GM18526 (cell line): ENCODE results near the gene RPS28.

Experiments used
- POLR2A ChIP-seq: IDR thresholded peaks from 3 replicates; pipeline ENCODE4 v1.6.1; 2011; ENCODE audit not compliant: insufficient read length; ENCODE audit errors: extremely low read depth

Gene RPS28

DNA sequence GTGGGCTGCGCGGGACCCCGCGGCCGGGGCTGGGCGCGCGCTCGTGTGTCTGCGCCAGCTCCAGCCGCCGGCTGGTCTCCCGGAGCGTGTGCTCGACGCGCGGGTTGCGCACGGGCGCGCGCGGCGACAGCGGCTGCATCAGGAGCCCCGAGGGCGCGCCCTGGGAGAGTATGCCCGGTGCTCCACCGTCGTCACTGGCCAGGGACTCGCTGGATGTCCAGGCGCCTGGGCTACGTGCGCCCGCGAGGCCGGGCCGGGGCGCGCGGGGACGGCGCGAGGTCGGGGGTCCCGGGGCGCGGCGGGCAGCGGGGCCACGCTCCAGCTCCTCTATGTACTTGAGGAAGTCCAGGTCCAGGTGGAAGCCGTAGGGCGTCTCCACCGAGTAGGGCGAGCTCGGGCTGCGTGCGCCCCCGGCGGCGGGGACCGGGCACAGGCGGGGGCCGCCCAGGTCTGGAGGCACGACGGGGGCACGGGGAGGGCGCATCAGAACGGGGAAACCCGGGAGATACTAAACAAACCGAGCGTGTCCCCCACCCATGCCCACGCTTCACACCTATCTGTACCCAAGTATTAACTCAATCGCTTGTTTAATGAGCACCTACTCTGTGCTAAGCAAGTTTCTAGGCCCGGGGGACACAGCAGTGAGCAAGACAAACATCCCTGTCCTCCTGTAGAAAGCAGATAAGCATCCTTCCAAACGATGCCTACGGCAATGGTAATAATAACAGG lies 14.2 kb downstream of the RPS28 start:
- no peak for TF ChIP-seq POLR2A

DNA sequence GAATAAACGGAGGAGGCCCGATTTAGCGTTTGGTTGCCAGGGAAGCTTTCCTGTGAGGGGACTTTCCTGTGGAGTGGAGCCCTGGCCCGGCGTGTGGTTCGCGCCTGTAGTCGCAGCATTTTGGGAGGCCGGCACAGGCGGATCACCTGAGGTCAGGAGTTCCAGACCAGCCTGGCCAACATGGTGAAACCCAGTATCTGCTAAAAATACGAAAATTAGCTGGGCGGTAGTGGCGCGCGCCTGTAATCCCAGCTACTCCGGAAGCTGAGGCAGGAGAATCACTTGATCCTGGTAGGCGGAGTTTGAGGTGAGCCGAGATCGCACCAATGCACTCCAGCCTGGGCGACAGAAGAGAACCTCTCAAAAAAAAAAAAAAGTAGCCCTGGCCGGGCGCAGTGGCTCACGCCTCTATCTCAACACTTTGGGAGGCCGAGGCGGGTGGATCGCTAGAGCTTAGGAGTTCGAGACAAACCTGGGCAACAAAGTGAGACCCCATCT lies 14.8 kb downstream of the RPS28 start:
- no peak for TF ChIP-seq POLR2A

DNA sequence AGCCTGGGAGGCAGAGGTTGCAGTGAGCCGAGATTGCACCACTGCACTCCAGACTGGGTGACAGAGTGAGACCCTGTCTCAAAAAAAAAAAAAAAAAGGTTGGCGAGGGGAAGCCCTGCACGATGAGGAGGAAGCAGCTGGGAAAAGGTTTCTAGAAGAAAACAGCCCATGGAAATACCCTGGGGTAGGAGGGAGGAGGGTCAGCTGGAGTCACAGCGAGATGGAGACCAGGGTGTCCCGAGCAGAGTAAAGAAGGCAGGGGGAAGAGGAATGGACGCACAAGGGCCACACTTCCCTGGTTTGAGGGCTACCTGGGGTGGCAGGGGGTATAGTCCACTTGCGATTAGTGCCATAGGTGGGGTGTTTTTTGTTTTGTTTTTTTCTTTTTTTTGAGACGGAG lies 15.4 kb downstream of the RPS28 start:
- no peak for TF ChIP-seq POLR2A

DNA sequence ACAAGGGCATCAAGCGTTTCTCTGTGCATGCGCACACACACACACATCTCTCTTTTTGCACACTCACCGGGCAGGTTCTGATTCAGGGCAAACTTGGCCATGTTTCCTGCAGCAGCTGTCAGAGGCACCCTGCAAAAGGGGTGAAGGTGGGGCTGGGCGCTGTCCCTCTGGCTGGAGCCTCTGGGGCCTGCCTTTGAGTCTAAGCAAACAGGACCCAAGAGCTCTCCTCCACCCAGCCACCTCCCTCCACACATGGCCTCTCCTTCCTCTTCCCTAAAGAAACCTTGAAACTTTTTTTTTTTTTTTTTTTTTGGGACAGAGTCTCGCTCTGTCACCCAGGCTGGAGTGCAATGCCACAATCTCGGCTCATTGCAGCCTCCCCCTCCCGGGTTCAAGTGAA lies 16.4 kb downstream of the RPS28 start:
- TF ChIP-seq POLR2A, result no peak

DNA sequence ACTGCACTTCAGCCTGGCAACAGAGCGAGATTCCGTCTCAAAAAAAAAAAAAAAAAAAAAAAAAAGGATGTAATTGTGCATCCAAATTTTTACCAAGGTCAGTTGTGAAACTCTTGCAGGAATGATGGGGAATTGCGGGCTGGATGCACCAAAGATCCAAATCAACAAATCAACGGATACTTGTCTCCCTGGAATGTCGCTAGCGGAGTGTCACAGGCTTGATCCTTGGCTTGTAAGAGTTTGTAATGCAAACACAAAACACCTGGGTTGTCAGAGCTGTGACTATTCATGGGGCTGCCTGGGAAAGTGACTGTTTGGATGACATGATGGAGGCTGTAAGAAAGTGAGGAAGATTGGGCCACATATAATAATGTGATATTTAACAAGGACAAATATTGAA lies 17.5 kb downstream of the RPS28 start:
- no peak for TF ChIP-seq POLR2A

DNA sequence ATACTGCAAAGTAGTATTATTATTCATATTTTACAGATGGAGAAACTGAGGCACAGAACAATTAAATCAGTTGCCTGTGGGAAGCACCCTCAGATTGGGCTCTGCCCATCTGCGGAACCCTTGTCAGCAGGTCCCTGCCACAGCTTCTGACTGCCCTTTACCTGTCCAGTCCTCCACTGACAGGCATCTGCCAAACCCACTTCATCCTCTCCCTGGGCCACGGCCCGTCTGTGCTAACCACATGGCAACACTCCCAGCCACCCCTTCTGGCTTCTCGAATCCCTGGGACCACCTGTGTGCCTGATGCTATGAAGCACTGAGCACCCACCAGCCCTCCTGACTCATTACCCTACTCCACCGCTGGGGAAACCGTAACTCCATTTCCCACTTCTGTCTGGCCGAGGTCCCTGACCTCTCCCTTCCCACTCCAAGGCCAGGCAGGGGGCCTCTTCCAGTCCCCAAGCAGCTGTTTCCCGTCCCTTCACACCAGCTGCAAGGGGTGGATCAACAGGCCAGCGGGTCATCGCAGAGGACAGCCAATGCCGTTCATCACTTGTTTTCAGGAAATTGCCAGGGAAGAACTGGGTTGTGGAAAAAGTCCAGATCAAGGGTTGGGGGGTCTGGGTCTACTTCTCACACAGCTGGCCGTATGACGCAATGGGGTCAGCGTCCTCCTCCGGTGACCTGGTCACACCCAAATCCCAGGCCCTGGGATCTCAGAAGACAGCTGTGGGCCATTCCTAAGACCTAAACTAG lies 19.2 kb downstream of the RPS28 start:
- TF ChIP-seq POLR2A, result no peak

DNA sequence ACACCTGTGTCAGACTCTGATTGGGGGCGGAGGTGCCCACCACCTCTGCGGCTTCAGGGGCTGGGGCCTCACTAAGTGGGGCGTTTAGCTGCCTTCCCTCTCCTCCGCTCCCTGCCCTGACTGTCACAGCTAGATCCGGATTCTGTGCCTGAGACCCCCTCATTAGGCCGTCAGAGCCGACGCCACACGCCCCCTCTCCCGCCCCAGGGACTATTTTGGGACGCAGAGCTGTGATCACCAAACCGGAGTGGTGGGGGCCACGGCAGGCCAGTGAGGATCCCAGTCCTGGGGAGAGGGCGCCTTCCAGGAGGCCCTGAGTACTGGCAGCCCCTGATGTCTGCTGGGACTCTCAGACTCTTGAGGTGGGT lies 21.0 kb downstream of the RPS28 start:
- TF ChIP-seq POLR2A, result no peak

DNA sequence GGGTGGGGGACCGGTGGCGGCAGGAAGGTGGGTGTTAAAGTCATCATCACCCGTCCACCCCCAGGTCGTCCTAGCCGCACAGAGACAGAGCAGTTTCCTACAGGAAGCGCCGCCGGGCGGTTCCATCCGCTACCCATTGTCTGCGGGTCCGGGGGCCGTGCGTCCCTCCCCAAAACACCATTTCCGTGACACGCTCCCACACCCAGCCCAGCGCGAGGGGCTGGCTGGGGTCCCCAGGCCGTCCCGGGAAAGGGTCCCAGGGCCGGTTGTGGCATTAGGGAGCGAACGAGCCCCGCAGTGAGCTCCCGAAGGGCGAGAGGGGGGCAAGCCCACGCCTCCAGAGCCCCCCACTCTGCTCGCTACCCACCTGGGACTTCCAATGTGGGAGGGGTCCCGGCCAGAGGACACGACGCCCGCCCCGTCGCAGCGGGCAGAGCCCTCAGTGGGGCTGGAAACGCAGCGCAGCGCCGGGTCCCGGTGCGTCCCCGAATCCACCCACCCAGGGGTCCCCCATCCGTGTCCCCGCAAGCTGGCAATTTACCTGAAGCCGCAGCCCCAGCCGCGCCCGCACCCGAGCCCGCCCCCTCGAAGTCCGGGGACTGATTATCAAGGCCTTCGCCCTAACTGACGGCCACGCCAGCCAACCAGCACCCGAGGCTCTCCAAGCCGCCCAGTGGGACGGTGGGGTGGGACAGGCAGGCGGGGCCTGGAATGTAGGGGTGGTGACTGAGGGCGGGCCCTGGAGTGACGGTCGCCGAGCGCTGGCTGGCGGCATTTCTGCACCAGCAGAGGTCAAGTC lies 21.6 kb downstream of the RPS28 start, which contains the start of gene KANK3:
KANK3 (minus strand) TSS at position 579 of the 799 bp plus-strand sequence. CDS start 5,434 bp downstream, outside the sequence.
- TF ChIP-seq POLR2A, result no peak

DNA sequence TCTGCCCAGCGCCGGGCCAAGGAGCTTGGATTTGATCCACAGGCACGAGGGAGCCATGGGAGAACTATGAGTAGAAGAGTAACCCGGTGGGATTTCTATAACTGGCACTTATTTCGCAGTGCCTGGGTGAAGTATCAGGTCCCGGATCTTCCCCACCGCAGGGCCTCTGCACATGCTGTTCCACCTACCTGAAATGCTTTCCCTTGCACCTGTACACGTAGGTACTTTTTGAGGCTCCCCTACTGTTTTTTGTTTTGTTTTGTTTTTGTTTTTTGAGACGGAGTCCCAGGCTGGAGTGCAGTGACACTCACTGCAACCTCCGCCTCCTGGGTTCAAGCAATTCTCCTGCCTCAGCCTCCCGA lies 22.2 kb downstream of the RPS28 start:
- no peak for TF ChIP-seq POLR2A

DNA sequence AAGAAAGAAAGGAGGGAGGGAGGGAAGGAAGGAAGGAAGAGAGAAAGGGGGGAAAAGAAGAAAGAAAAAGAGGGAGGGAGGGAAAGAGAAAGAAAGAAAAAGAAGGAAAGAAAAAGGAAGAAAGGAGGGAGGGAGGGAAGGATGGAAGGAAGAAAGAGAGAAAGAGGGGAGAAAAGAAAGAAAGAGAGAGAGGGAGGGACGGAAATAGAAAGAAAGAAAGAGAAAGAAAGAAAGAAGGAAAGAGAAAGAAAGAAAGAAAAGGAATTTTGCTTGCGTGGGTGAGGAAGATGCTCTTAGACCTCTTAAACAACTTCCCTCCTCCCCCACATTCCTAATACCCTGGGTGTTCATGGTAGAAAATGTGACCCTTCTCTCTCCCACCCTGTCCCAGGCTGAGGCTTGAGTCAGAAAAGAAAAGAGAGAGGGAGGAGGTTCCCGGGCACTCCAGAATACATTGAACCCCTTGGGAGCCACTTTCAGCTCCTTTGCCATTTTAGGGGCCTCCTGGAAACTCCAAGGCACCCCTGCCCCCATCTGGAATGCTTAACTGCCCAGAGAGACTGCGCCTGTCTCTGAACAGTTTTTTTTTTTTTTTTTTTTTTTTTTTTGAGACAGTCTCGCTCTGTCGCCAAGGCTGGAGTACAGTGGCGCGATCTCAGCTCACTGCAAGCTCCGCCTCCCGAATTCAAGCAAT lies 31.0 kb downstream of the RPS28 start:
- no peak for TF ChIP-seq POLR2A

DNA sequence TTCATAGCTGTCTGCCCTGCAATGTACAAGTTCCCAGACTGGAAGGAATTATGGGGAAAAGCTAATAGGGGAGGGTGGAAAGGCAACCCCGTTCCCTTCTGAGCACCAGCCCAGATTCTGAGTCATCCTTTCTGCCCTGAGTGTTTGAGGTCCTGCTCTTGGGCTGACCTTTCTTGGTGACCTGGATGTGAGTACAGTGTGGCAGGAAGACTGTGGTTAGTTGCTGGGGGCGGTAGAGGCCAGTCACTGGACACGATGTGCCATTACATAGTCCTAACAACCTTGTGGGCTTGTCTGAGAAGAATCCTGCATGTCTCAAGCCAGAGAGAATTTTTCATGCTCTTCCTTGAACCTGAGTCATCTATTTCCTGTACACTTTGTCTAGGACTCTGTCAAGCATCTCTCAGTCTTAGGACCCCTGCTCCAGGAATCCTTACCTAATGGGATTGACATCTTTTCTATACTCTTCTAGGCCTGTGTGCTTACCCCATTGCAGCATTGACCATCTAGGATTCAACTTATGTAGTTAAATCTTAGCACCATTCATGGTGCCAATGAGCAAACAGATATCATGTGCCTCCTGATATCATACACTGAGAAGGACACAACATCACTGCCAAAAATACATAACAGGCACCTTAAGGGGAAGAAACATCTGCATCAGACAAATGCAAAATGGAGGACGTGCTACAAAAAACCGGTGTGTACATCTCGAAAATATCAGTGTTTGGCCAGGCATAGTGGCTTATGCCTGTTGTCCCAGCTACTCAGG lies 34.5 kb downstream of the RPS28 start:
- TF ChIP-seq POLR2A, result no peak

DNA sequence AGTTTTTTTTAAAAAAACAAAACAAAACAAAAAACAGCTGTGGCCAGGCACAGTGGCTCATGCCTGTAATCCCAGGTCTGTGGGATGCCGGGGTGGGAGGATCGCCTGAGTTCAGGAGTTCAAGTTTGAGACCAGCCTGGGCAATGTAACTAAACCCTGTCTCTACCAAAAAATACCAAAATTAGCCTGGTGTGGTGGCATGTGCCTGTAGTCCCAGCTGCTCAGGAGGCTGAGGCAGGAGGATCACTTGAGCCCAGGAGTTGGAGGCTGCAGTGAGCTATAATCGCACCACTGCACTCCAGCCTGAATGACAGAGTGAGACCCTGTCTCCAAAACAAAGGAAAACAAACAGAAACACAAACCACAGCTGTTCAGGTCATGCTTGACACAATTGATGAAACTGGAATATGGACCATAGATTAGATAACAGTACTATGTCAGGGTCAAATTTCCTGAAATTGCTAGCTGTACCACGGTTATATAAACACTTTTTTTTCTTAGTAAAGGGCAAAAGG lies 35.8 kb downstream of the RPS28 start:
- TF ChIP-seq POLR2A, result no peak

DNA sequence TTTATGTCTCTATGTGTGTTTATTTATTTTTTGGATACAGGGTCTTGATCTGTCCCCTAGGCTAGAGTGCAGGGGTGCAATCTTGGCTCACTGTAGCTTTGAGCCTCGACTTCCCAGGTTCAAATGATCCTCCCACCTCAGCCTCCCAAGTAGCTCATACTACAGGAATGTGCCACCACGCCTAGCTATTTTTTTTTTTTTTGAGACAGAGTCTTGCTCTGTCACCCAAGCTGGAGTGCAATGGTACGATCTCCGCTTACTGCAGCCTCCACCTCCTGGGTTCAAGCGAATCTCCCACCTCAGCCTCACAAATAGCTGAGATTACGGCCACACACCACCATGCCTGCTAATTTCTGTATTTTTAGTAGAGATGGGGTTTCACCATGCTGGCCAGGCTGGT lies 37.7 kb downstream of the RPS28 start:
- no peak for TF ChIP-seq POLR2A

DNA sequence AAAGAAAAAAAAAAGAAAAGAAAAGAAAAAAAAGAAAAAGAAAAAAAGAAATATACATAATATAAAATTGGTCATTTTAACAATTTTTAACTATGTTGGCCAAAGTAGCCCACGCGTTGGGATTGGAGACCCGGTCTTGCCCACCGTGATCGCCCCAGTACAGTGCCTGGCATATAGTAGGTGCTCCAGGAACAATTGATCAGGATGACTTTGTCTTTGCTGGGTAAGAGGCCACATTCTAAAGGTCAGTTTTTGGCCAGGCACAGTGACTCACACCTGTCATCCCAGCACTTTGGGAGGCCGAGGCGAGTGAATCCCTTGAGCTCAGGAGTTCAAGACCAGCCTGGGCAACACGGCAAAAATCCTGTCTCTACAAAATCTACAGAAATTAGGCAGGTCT lies 38.9 kb downstream of the RPS28 start:
- no peak for TF ChIP-seq POLR2A
